ENCODE data around the gene TAPT1.
"Not testable (repeated sequence)": the region's sequence is repeated elsewhere in the genome, so short reads cannot be mapped to it uniquely, and the experiment has no call there.

Gene TAPT1

GRCh38 chr4:16225863-16226815, at the start of gene TAPT1:
Gene TAPT1 (minus strand): TSS chr4:16226471. CDS start chr4:16226457, 14 bp downstream.
- peak; percentile 16 for DNase-seq

- no peak for DNase-seq
Observed at GRCh38 chr4:16271411-16271810, 45.1 kb upstream of the TAPT1 start.

GRCh38 chr4:16270454-16271328, 44.4 kb upstream of the TAPT1 start:
- DNase-seq: no peak

GRCh38 chr4:16269742-16270453, 43.6 kb upstream of the TAPT1 start:
- not testable (repeated sequence) for DNase-seq

GRCh38 chr4:16269240-16269639, 43.0 kb upstream of the TAPT1 start:
- no peak for DNase-seq

GRCh38 chr4:16268290-16268689, 42.0 kb upstream of the TAPT1 start:
- DNase-seq: no peak

- DNase-seq: no peak
Observed at GRCh38 chr4:16267639-16268038, 41.4 kb upstream of the TAPT1 start.

GRCh38 chr4:16265820-16266219, 39.5 kb upstream of the TAPT1 start:
- no peak for DNase-seq

- peak; percentile 17 for DNase-seq
Observed at GRCh38 chr4:16264798-16265197, 38.5 kb upstream of the TAPT1 start.

GRCh38 chr4:16263056-16263455, 36.8 kb upstream of the TAPT1 start:
- no peak for DNase-seq

- no peak for DNase-seq
Observed at GRCh38 chr4:16262188-16262587, 35.9 kb upstream of the TAPT1 start.

GRCh38 chr4:16261313-16261878, 35.1 kb upstream of the TAPT1 start:
- no peak for DNase-seq

- no peak for DNase-seq
Observed at GRCh38 chr4:16259889-16260246, 33.6 kb upstream of the TAPT1 start.

GRCh38 chr4:16259241-16259888, 33.1 kb upstream of the TAPT1 start:
- DNase-seq: no peak

GRCh38 chr4:16257611-16258010, 31.3 kb upstream of the TAPT1 start:
- DNase-seq: no peak

GRCh38 chr4:16256343-16256742, 30.1 kb upstream of the TAPT1 start:
- no peak for DNase-seq

GRCh38 chr4:16255730-16256129, 29.5 kb upstream of the TAPT1 start:
- no peak for DNase-seq

GRCh38 chr4:16253127-16253960, 27.1 kb upstream of the TAPT1 start:
- DNase-seq: no peak

GRCh38 chr4:16250661-16251365, 24.5 kb upstream of the TAPT1 start:
- DNase-seq: no peak

GRCh38 chr4:16248605-16249004, 22.3 kb upstream of the TAPT1 start:
- DNase-seq: no peak

- DNase-seq: no peak
Observed at GRCh38 chr4:16245241-16245640, 19.0 kb upstream of the TAPT1 start.

All from DMS79 treated with DMSO at 0.1 percent for 48 hours (cell line).